Activated effector memory CD4-positive, alpha-beta T cell treated with Interleukin-2 at 50 U/mL for 16 hours (primary cell): Measurements from ENCODE around the gene ZNF778.
"Not testable (repeated sequence)": the region's sequence is repeated elsewhere in the genome, so short reads cannot be mapped to it uniquely, and the experiment has no call there.

ENCODE experiments used
- DNase-seq: peaks from one replicate; pipeline ENCODE4 v3.0.0-alpha.2; 2020

Gene ZNF778

DNA sequence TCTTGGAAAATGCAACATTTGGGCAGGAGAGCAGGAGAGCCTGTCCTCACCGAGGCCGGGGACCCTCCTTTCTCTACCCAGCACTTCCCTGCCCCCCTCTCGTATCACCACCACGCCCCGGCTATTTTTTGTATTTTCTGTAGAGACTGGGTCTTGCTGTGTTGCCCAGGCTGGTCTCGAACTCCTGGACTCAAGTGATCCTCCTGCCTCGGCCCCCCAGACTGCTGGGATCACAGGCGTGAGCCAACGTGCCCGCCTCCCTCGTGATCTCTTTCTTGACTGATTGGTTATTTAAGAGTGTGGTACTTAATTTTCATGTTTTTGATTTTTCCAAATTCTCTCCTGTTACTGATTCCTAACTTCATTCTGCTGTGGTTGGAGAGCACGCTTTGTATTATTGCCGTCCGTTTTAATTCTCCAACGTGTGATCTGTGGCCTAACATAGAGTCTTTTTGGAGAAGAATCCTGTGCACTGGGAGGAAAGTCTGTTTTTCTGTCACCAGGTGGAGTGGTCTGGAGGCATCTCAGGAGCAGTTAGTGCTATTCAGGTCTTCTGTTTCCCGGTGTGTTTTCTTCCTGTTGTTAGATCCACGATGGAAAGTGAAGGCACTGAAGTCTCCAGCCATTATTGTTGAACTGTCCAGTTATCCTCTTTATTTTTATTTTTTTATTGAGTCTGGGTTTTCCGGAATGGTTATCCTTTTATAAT is 40.4 kb downstream of the ZNF778 start:
- no peak for DNase-seq

DNA sequence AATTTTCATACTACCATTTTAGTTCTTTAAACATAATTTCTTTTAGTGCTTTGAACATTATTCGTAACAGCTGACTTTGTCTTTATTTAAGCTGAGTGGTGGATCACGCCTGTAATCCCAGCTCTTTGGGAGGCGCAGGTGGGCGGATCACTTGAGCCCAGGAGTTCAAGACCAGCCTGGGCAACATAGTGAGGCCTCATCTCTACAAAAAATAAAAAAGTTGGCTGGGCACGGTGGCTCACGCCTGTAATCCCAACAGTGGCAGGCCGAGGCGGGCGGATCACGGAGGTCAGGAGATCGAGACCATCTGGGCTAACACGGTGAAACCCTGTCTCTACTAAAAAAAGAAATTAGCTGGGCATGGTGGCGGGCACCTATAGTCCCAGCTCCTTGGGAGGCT is 42.4 kb downstream of the ZNF778 start:
- DNase-seq: not testable (repeated sequence)

- no peak for DNase-seq
These were observed 44.4 kb downstream of the ZNF778 start for GRCh38 chr16:89261691-89262563.

- no peak for DNase-seq
These were observed 47.5 kb downstream of the ZNF778 start for GRCh38 chr16:89264800-89265550.

GRCh38 chr16:89265647-89266046 is 48.1 kb downstream of the ZNF778 start:
- no peak for DNase-seq

DNA sequence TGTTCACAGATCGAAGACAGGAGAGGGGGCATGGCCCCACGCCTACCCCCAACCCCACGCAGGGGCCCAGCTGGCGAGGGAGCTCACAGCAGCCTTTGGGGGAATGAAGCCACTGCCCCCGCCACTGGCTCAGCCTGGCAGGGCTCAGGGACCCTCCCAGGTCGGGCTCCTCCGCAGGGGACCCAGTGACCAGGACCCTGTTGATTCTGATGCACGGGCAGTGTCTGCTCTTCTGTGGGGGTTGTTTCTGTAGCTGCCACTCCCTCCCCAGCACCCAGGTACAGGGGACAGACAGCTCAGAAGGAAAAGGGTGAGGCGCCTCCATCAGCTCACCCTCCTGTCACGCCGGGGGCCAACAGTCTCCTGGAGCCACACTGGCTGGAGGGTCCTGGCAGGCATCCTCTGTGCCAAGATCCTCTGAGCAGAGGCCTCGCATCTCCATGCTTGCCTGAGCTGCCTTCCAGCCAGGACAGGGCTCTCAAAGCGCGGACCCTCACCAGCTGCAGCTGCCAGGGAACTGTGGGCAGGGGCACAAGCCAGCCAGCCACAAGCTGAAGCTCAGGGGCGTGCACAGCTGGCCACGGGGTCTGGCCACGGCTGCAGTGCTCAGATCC is 49.1 kb downstream of the ZNF778 start:
- no peak for DNase-seq

DNA sequence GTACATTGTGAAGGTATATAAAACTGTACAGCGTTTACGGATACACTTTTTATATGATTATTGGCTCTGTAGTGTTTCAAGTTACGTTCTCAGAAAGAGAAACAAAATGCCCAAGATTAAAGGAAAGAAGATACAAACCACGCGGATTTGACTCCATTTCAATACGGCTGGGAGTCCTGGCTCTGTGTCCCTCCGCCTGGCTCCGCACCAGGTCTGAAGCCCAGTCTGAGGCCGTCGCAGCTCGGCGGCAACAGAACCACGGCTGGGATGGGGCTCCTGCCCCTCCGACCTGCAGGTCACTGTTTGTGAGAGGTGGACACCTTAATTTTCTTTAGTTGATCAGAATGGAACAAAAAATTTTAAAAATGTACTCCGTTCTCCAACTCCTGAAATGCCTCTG is 50.2 kb downstream of the ZNF778 start:
- not testable (repeated sequence) for DNase-seq

GRCh38 chr16:89268585-89268984 is 51.1 kb downstream of the ZNF778 start:
- no peak for DNase-seq

- no peak for DNase-seq
These were observed 51.7 kb downstream of the ZNF778 start for GRCh38 chr16:89268987-89269735.

DNA sequence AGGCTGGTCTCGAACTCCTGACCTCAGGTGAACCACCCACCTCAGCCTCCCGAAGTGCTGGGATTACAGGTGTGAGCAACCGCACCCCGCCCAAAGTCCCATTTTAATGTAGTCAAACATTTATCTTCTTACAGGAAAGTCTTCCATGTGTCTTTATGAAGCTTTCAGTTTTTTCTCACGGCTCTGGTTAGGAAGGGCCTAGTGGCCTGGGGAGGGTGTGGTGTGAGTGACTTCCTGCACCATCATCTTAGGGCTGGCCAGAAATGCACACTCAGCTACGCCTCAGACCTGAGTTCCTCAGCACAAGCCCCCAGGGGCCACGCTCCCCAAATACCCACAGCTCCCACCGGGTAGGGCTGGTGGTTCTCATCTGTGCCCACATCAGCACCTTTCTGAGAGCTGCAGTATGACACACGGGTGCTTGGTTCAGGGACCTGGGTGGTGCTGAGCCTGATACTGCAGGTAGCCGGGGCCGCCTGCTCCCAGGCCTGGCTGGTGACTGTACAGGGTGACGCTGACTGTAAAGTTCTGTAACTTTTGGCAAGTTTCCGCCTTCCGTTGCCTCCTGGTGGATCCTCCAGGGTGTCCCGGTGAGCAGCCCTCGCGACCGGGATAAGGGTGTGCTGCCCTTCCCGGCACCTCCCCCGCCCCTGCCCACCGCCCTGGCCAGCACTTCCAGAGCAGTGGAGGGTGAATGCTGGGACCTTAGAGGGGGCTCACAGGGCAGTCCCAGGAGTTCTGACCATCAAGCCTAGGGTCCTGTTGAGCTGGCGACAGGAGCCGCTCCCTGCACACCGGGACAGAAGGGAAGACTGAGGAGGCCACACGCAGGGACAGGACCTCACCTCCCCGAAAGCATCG is 52.5 kb downstream of the ZNF778 start:
- no peak for DNase-seq

DNA sequence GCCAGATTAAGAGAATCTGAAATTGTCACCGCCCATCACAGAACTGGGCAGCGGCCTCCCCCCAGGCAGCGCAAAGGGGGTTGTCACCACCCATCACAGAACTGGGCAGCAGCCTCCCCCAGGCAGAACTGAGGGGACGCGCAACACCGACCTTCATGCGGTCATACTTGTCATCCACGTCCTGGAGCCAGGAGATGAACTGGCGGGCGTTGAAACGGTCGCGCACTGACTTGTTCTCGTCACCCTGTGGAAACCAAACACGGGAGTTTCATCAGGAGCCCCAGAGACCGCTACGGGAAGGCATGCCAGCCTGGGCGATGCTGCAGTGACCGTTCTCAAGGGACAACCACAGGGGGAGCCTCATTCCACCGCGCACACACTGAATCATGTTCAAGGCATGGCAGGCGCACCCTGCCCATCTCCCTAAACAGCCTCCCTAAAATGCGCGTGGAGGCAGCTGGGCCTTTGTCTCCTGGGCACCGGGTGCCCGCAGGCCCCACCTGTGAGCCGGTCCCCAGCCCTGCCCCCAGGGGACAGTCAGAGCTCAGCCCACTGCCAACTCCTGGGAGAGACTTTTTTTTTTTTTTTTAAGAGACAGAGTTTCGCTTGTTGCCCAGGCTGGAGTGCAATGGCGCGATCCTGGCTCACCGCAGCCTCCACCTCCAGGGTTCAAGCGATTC is 53.3 kb downstream of the ZNF778 start:
- no peak for DNase-seq

GRCh38 chr16:89272631-89273030 is 55.1 kb downstream of the ZNF778 start:
- DNase-seq: no peak

GRCh38 chr16:89273741-89274472 is 56.4 kb downstream of the ZNF778 start:
- DNase-seq: no peak

DNA sequence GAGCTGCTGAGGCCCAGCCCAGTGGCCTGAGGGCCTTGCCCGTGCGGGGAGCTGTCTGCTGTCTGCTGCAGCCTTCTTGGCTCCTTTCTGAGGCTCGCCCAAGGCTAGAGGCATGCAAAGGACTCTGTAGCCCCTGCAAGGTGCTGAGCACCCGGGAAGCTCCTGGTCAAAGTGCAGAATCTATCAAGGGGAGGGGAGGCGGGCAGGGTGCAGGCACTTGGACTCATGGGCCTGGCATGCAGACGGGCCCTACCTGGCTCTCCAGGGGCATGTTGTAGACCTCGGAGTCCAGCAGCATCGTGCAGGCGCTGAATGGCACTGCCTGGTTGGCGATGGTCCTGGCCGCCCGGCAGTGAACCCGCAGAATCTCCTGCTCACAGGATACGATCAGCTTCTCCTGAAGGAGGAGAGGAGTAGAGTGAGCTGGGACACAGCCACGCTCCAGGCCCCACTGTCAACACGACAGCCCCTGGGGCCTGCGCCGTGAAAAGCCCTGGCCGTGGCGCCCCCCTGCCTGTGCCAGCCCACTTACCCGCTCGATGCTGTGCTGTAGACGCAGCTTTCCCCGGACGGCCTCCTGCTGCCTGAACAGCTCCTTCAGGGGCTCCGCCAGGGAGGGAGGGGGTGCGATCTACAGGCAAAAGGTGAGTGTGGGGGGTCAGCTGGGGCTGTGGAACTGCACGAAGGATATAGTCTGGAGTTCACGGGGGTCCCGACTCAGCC is 57.2 kb downstream of the ZNF778 start:
- no peak for DNase-seq

DNA sequence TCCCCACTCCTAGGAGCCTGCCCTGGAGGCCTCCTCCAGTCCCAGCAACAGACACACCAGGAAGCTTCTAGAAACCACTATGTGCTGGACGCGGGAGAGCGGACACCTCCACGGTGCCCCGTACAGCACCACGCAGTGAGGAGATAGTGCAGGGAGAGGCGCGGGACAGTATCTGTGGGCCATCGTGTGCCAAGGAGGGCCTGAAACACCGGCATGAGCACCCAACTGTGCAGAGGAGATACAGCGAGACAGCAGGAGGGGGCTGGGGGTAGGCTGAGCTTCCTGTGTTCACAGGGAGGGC is 57.7 kb downstream of the ZNF778 start:
- no peak for DNase-seq

DNA sequence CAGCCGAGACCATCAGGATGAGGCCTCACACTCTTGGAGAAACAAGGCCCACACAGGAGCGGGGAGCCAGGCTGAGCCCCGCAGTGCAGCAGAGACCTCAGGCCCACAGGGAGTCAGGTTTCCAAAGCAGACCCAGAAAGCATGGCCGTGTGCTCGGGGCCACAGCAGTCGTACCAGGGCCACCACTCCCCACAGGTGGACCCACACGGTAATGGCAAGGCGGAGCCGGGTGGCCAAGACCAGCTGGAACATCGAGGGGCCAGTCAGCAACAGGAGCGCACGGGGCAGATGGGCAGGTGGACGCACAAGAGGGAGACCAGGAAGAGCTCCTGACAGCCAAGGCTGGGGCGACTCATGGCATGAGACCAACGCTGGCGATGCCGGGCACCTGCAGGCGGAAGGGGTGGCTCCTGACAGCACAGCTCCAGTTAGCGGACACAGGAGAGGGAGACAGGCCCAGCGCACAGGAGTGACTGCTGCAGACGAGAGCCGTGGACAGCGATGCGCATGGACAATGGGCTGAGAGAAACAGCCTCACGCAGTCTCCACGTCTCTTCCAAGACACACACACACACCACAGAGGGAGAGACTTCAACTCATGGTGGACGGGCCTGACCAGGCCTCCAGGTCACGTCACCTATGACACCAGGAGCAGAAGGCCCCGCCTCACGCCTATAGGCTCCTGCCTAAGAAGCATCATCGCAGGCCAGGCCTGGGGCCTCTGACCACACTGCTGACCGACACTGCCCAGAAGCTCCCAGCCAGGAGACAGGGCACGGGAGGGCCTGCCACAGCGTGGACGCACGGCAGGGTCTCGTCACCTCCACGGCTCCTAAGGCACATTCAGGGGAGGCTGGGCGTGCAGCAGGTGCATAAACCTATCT is 58.6 kb downstream of the ZNF778 start:
- no peak for DNase-seq

DNA sequence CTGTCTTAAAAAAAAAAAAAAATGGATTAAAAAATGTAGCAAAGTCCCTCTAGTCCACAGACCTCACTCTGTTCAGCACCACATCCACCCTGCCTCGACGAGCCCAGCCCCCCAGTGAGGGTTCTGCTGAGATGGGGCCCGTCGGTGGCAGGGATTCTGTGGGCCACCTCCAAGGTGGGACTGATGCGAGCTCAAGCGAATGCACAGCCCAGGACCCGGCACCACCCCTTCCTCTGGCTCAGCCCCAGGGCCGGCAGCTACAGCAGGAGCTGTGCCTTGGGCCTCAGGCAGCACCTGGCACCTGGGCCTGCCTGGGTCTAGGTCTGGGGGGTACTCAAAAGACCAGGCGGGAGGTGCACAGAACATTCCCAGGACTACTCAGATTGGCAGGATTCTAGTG is 59.5 kb downstream of the ZNF778 start:
- DNase-seq: no peak

DNA sequence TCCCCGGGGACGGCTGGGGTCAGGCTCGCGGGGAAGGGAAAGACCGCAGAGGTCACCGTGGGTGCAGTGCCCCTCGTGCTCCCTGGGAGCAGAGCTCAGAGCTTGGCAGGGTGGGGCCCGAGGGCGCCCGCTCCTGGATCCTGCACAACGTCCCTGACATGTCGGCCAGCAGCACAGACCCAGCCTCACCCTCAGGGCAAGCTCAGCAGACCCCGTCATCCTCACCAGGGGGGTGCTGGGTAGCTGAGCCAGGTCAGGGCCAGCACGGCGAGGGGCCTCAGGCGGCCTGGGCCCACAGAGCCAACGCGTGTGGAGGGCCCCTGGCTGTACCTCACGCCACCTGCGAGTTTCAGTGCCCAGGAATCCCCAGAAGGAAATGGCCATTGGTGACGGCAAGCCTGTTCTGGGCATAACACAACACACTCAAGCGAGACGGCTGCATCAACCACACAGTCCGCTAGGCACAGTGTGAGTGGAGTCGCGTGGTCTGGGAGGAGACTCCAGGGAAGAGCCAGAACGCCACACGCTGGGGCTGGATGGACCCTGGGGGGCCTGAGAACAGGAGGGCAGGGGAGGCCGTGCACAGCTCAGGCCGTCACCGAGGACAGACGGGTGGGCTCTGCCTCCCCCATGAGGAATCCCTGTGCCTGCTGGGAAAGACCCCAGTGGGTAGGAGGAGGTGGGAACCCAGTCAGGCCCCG is 60.3 kb downstream of the ZNF778 start:
- DNase-seq: no peak
